Caco-2 (cell line): ENCODE data around the gene FHOD3. TPM values are rescaled to one million over a fixed set of nuclear protein-coding genes. Genes with fewer than 3 reads are reported as not detected.

Experiments used
- BruUV-seq: library from RNA; stranded (reverse); fragments of 400-500 nt; replicated peaks from 2 replicates; lab custom pipeline; 2021; lab: Mats Ljungman, UMichigan
- CTCF ChIA-PET: fragments of 300-600 bp; sonication (Branson Sonifier 250); formaldehyde crosslinking; loops from one replicate; lab custom pipeline; 2022; ENCODE audit warnings: antibody characterized with exemption; lab: Charles Lee
- POLR2A ChIA-PET: fragments of 300-600 bp; sonication (Branson Sonifier 250); formaldehyde crosslinking; loops from one replicate; lab custom pipeline; 2022; ENCODE audit warnings: antibody characterized with exemption; lab: Charles Lee
- DNase-seq, 2 experiments: peaks; one replicate each; pipeline versions ENCODE4 v3.0.0 to v3.0.0-alpha.2; 2020 to 2022
- H3K27me3 ChIP-seq: replicated peaks from 2 replicates; pipeline ENCODE4 v1.6.0; 2011; ENCODE audit warnings: low read length; ENCODE audit not compliant: control insufficient read depth, insufficient read depth
- H3K36me3 ChIP-seq: 2 replicates; pipeline ENCODE4 v1.5.1; 2011; ENCODE audit warnings: low read length; ENCODE audit not compliant: control insufficient read depth, insufficient read depth
- H3K4me1 ChIP-seq: fragments of 250-450 bp; sonication (Bioruptor Pico); 2 replicates; pipeline ENCODE4 v1.5.1; 2020; ENCODE audit warnings: mild to moderate bottlenecking
- H3K4me3 ChIP-seq: 2 replicates; pipeline ENCODE4 v1.5.1; 2011; ENCODE audit warnings: low read depth, mild to moderate bottlenecking, control low read depth, low read length
- H3K9me3 ChIP-seq: fragments of 250-450 bp; sonication (Bioruptor Pico); 2 replicates; pipeline ENCODE4 v1.5.1; 2020; ENCODE audit warnings: mild to moderate bottlenecking, moderate library complexity
- H3K27ac Mint-ChIP-seq: one replicate; pipeline ENCODE4 v1.8.0; 2022; ENCODE audit warnings: mixed read lengths; ENCODE audit not compliant: unreplicated experiment
- H3K27me3 Mint-ChIP-seq: one replicate; pipeline ENCODE4 v1.8.0; 2022; ENCODE audit warnings: mixed read lengths; ENCODE audit not compliant: insufficient read depth, unreplicated experiment
- H3K36me3 Mint-ChIP-seq: one replicate; pipeline ENCODE4 v1.8.0; 2022; ENCODE audit warnings: mild to moderate bottlenecking, mixed read lengths; ENCODE audit not compliant: insufficient read depth, unreplicated experiment
- H3K4me1 Mint-ChIP-seq: one replicate; pipeline ENCODE4 v1.8.0; 2022; ENCODE audit warnings: low read depth, mixed read lengths; ENCODE audit not compliant: unreplicated experiment
- H3K4me3 Mint-ChIP-seq: one replicate; pipeline ENCODE4 v1.8.0; 2022; ENCODE audit warnings: mild to moderate bottlenecking, moderate library complexity, mixed read lengths; ENCODE audit not compliant: unreplicated experiment
- H3K9me3 Mint-ChIP-seq: one replicate; pipeline ENCODE4 v1.8.0; 2022; ENCODE audit warnings: mixed read lengths; ENCODE audit not compliant: unreplicated experiment
- CTCF ChIP-seq, 2 experiments: fragments of 200-600 bp in 1 of 2; IDR thresholded peaks; 1 replicate in 1 of 2; 2 replicates in 1 of 2; pipeline versions ENCODE4 v1.5.1 to v1.8.0; 2011 to 2022; ENCODE audit warnings: antibody characterized with exemption in 1 of 2, control low read depth in 1 of 2, inconsistent platforms in 1 of 2, low read depth in 1 of 2, low read length in 1 of 2, mild to moderate bottlenecking in 1 of 2, moderate library complexity in 1 of 2; ENCODE audit not compliant: insufficient read depth in 1 of 2, severe bottlenecking in 1 of 2, unreplicated experiment in 1 of 2
- intact Hi-C: fragments of 100-400 bp; cut with micrococcal nuclease; formaldehyde crosslinking; loops from one replicate; pipeline ENCODE4 v1.10.0; 2022; ENCODE audit not compliant: unreplicated experiment
- total RNA-seq: library from RNA; stranded (reverse); gene quantifications from 2 replicates; pipeline ENCODE4 v1.2.3, GENCODE V29; 2022

Gene FHOD3
- total RNA-seq, 1 experiment from 2014 or later = not detected

GRCh38 chr18:36610258-36610657 is 312.7 kb downstream of the FHOD3 start:
- H3K4me3 Mint-ChIP-seq = no peak overlapping the region
- TF ChIP-seq CTCF (IDR thresholded peaks at IDR 0.05; ENCODE audit: insufficient read depth in 1 of 2, low read depth in 1 of 2, low read length in 1 of 2, severe bottlenecking in 1 of 2, unreplicated experiment in 1 of 2) = no peak
- H3K4me1 Mint-ChIP-seq = no peaks in the 10 kb centered on the region
- no peaks in the 10 kb centered on the region for H3K27me3 ChIP-seq
- no peaks in the 10 kb centered on the region for H3K9me3 Mint-ChIP-seq
- H3K36me3 ChIP-seq = no peaks in the 10 kb centered on the region
- intact Hi-C loops = no loop called here
- no TSS peak for BruUV-seq
- H3K27ac Mint-ChIP-seq = no peak overlapping the region
- POLR2A ChIA-PET = interaction anchor here (0.6 kb wide), 1 partner anchor 63 kb away, joined by 3 read pairs; no protein-coding TSS in a partner anchor
- no peaks in the 10 kb centered on the region for H3K27me3 Mint-ChIP-seq
- DNase-seq = no peak
- H3K9me3 ChIP-seq = no peaks in the 10 kb centered on the region
- CTCF ChIA-PET = no interaction called here
- no peaks in the 10 kb centered on the region for H3K4me1 ChIP-seq
- no peak overlapping the region for H3K4me3 ChIP-seq
- H3K36me3 Mint-ChIP-seq = no peaks in the 10 kb centered on the region

- CTCF ChIA-PET = no interaction called here
- no TSS peak for BruUV-seq
- H3K4me1 Mint-ChIP-seq = no peaks in the 10 kb centered on the region
Observed at GRCh38 chr18:36610661-36611060, 313.1 kb downstream of the FHOD3 start.

GRCh38 chr18:36613069-36613468 is 315.6 kb downstream of the FHOD3 start:
- no peak for TF ChIP-seq CTCF (IDR thresholded peaks at IDR 0.05; ENCODE audit: insufficient read depth in 1 of 2, low read depth in 1 of 2, low read length in 1 of 2, severe bottlenecking in 1 of 2, unreplicated experiment in 1 of 2)
- Histone ChIP-seq H3K27me3 (no peaks in the 10 kb centered on the region), H3K36me3 (no peaks in the 10 kb centered on the region), H3K9me3 (no peaks in the 10 kb centered on the region), H3K4me3 (no peak overlapping the region), H3K4me1 (no peaks in the 10 kb centered on the region)
- Mint-ChIP-seq H3K9me3 (no peaks in the 10 kb centered on the region), H3K4me3 (no peak overlapping the region), H3K27ac (no peak overlapping the region), H3K27me3 (peaks cover 3% of the 10 kb centered on the region), H3K4me1 (no peaks in the 10 kb centered on the region), H3K36me3 (no peaks in the 10 kb centered on the region)
- BruUV-seq = no TSS peak
- intact Hi-C loops = no loop called here
- DNase-seq = no peak
- CTCF ChIA-PET = no interaction called here
- POLR2A ChIA-PET = no interaction called here

More at GRCh38 chr18:36610661-36611060, 313.1 kb downstream of the FHOD3 start:
- DNase-seq = no peak
- Mint-ChIP-seq H3K4me3 (no peak overlapping the region), H3K27ac (no peak overlapping the region), H3K9me3 (no peaks in the 10 kb centered on the region), H3K27me3 (no peaks in the 10 kb centered on the region), H3K36me3 (no peaks in the 10 kb centered on the region)
- no peaks in the 10 kb centered on the region for H3K9me3 ChIP-seq
- no peaks in the 10 kb centered on the region for H3K36me3 ChIP-seq
- H3K4me3 ChIP-seq = no peak overlapping the region
- POLR2A ChIA-PET = interaction anchor here (0.6 kb wide), 1 partner anchor 62 kb away, joined by 3 read pairs; no protein-coding TSS in a partner anchor
- no peak for TF ChIP-seq CTCF (IDR thresholded peaks at IDR 0.05; ENCODE audit: insufficient read depth in 1 of 2, low read depth in 1 of 2, low read length in 1 of 2, severe bottlenecking in 1 of 2, unreplicated experiment in 1 of 2)
- no peaks in the 10 kb centered on the region for H3K27me3 ChIP-seq
- H3K4me1 ChIP-seq = no peaks in the 10 kb centered on the region
- intact Hi-C loops = no loop called here
